ENCODE results near the gene PNMA1.

The PNMA1 gene

GRCh38 chr14:73749706-73750530, 35.7 kb upstream of the PNMA1 start:
- DNase-seq: no peak

GRCh38 chr14:73748858-73749357, 34.7 kb upstream of the PNMA1 start:
- DNase-seq: no peak

- DNase-seq: no peak
These were observed 33.4 kb upstream of the PNMA1 start for GRCh38 chr14:73747379-73748211.

GRCh38 chr14:73746520-73747378, 32.6 kb upstream of the PNMA1 start:
- DNase-seq: no peak

- DNase-seq: no peak
These were observed 31.7 kb upstream of the PNMA1 start for GRCh38 chr14:73745571-73746519.

- DNase-seq: no peak
These were observed 30.8 kb upstream of the PNMA1 start for GRCh38 chr14:73744874-73745529.

GRCh38 chr14:73744175-73744867, 30.1 kb upstream of the PNMA1 start:
- DNase-seq: no peak

GRCh38 chr14:73743431-73743931, 29.3 kb upstream of the PNMA1 start:
- DNase-seq: peak; percentile 53

GRCh38 chr14:73742520-73743238, 28.5 kb upstream of the PNMA1 start:
- DNase-seq: no peak

GRCh38 chr14:73741876-73742519, 27.8 kb upstream of the PNMA1 start:
- no peak for DNase-seq

GRCh38 chr14:73741386-73741875, 27.2 kb upstream of the PNMA1 start:
- DNase-seq: peak; percentile 65 to 66

- no peak for DNase-seq
These were observed 26.6 kb upstream of the PNMA1 start for GRCh38 chr14:73740618-73741326.

GRCh38 chr14:73739899-73740617, 25.9 kb upstream of the PNMA1 start:
- DNase-seq: no peak

GRCh38 chr14:73739174-73739898, 25.2 kb upstream of the PNMA1 start:
- no peak for DNase-seq

- no peak for DNase-seq
These were observed 24.5 kb upstream of the PNMA1 start for GRCh38 chr14:73738518-73739173.

GRCh38 chr14:73736842-73737241, 22.7 kb upstream of the PNMA1 start:
- DNase-seq: no peak

All from CD4-positive, alpha-beta T cell treated with Interleukin-1 beta for 1 hour (primary cell).